Jurkat, Clone E6-1 (cell line): ENCODE data around the gene MAGEA10. TPM values are rescaled to one million over a fixed set of nuclear protein-coding genes. Genes with fewer than 3 reads are reported as not detected.
"Not testable (repeated sequence)": the region's sequence is repeated elsewhere in the genome, so short reads cannot be mapped to it uniquely, and the experiment has no call there.

Experiments
- DNase-seq: peaks from one replicate; pipeline ENCODE4 v3.0.0-alpha.2; 2011; ENCODE audit warnings: low read depth, low spot score
- H3K4me3 ChIP-seq: 2 replicates; pipeline ENCODE4 v1.5.1; 2011; ENCODE audit warnings: mild to moderate bottlenecking, low read length, control low read depth, moderate library complexity
- polyA plus RNA-seq: library from polyadenylated mRNA; unstranded; fragments of >200 nt; gene quantifications from one replicate; pipeline ENCODE4 v1.2.1, GENCODE V29; 2012; ENCODE audit warnings: missing spikeins; ENCODE audit not compliant: insufficient read length, insufficient read depth

Gene MAGEA10
- not detected for polyA plus RNA-seq

GRCh38 chrX:152138388-152138784, at the start of gene MAGEA10:
MAGEA10 (minus strand) TSS chrX:152138577; CDS start chrX:152135620, 2,957 bp downstream.
- no peak within 1 kb of the TSS for H3K4me3 ChIP-seq
- no peak for DNase-seq

- no peak overlapping the region for H3K4me3 ChIP-seq
- DNase-seq: no peak
Measured at GRCh38 chrX:152177497-152178269, 39.3 kb upstream of the MAGEA10 start.

DNA sequence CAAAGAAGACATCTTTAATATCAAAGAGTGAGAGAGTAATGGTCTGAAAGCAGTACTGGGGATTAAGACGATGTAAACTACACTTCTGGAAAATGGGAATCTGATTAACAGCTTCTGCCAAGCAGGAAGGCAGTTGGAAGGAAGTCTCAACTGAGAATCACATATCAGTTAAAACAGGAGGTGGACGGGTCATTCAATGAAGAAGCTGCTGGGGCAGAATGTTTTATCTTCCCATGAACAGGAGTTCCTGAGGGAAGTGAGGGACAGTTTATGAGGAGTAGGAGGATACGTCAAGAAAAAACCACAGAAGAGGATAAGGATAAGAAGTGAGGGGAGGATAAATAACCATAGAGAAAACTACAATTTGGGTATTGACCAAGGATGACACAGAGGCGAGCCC, 38.7 kb upstream of the MAGEA10 start:
- DNase-seq: no peak
- H3K4me3 ChIP-seq: no peak overlapping the region

DNA sequence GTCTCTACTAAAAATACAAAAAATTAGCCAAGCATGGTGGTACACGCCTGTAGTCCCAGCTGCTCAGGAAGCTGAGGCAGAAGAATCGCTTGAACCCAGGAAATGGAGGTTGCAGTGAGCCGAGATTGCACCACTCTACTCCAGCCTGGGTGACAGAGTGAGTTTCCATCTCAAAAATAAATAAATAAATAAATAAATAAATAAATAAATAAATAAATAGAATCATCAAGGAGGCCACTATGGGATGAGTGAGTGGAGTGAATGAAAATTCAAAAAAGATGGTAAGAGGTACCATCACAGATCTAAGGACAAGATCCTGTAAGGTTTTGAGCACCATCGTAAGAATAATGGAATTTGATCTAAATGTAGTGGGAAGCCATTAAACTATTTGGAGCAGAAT, 37.5 kb upstream of the MAGEA10 start:
- not testable (repeated sequence) for DNase-seq, H3K4me3 ChIP-seq

DNA sequence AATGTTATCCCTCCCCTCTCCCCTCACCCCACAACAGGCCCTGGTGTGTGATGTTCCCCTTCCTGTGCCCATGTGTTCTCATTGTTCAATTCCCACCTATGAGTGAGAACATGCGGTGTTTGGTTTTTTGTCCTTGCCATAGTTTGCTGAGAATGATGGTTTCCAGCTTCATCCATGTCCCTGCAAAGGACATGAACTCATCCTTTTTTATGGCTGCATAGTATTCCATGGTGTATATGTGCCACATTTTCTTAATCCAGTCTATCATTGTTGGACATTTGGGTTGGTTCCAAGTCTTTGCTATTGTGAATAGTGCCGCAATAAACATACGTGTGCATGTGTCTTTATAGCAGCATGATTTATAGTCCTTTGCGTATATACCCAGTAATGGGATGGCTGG, 35.5 kb upstream of the MAGEA10 start:
- not testable (repeated sequence) for DNase-seq, H3K4me3 ChIP-seq

GRCh38 chrX:152170621-152171020, 32.2 kb upstream of the MAGEA10 start:
- no peak overlapping the region for H3K4me3 ChIP-seq
- DNase-seq: no peak

DNA sequence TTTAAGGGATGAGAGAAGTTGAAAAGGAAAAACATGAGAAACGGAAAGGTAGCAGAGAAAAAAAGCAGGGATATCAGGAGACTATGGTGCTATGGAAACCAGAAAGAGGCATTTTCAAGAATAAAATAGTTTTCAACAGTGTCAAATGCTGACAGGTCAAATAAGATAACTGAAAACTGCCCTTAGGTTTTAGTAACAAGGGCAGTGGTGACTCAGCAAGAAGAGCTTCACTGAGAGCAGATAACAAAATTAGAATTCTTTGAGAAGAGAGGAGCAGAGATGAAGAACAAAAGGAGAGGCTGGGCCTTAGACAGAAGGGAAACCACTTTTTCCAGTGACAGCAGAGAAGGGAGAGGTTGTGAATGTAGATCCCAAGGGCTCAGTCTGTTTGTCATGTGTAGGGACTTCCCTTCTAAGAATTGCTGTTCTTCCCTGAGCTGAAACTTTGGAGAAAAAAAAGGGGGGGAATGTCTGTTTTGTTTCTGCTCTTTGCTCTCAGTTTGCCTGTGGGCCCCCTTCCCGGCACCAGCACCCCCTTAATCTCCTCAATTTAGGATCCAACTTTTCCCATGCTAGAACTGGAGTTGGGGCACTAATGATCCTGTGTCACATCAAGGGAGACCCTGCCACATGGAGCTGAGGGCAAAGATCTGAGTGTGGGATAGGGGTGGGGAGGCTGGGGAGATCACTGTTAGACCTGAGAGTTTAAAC, 26.8 kb upstream of the MAGEA10 start:
- H3K4me3 ChIP-seq: no peak overlapping the region
- no peak for DNase-seq

- H3K4me3 ChIP-seq: no peak overlapping the region
- DNase-seq: no peak
Measured at GRCh38 chrX:152157042-152157441, 18.7 kb upstream of the MAGEA10 start.

GRCh38 chrX:152155766-152156310, 17.5 kb upstream of the MAGEA10 start:
- no peak overlapping the region for H3K4me3 ChIP-seq
- DNase-seq: no peak

- no peak overlapping the region for H3K4me3 ChIP-seq
- DNase-seq: no peak
Measured at GRCh38 chrX:152154050-152154449, 15.7 kb upstream of the MAGEA10 start.

- no peak for DNase-seq
- H3K4me3 ChIP-seq: no peak overlapping the region
Measured at GRCh38 chrX:152151256-152151655, 12.9 kb upstream of the MAGEA10 start.

DNA sequence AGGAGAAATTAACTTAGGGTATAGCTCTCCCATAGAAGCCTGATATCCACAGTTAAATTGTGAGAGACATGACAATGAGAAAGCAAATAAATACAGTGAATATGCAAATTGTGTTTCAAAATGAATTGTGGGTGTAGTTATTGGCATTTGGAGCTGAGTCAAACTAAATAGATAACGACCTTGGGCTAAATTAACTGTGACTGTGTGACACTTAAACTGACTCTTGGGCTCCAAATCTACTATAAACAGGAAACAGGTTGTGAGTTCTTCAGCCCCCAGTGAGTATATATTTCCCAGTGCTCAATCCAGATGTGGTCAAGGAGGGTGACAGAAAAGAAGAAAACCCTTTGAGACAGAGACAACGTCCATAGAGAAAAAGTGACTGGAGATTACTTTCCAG, 11.3 kb upstream of the MAGEA10 start:
- DNase-seq: no peak
- no peak overlapping the region for H3K4me3 ChIP-seq

DNA sequence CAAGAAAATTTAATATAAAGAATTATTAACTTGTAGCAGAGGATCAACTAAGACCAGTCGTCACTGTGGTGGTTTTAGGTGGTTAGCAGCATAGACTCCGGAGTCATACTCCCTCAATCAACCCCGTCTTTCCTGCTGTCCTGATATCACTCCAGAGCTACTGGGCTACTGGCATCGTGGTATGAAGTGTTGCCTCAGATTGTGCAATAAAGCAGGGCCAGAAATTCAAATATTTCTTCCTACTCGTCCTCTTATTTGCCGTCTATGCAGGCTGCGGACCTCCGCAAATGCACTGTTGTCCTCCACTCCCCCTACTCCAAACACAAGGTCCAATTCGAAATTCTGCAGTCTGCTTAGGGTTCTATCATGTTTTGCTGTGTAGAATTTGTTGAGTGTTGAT, 1.2 kb upstream of the MAGEA10 start:
- H3K4me3 ChIP-seq: no peak overlapping the region

GRCh38 chrX:152137771-152138387, 498 bp downstream of the MAGEA10 start:
- no peak overlapping the region for H3K4me3 ChIP-seq
- no peak for DNase-seq

More for the DNA sequence above, 1.2 kb upstream of the MAGEA10 start:
- DNase-seq: no peak

DNA sequence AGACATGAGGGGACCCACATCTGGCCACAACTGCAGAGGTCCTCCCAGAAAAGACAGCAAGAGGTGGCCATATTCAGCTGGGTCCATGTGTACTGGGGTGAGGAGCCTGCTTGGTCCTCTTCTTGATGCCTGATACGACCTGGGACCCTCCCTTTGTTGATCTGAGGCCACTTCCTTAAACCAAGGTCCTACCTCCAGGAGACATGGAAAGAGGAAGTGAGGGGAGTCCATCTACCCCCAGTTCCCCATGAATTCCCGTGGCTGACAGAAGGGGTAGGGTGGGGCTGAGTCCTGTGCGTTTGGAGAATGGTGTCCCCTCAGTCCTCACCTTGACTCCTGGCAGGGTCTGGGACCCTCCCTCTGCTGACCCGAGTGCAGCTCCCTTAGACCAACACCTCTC, 2.1 kb downstream of the MAGEA10 start:
- no peak overlapping the region for H3K4me3 ChIP-seq
- no peak for DNase-seq

- no peak for DNase-seq
Measured at GRCh38 chrX:152131525-152131924, 6.9 kb downstream of the MAGEA10 start.

GRCh38 chrX:152129069-152129844, 9.1 kb downstream of the MAGEA10 start:
- not testable (repeated sequence) for DNase-seq, H3K4me3 ChIP-seq

More at GRCh38 chrX:152131525-152131924, 6.9 kb downstream of the MAGEA10 start:
- no peak overlapping the region for H3K4me3 ChIP-seq

DNA sequence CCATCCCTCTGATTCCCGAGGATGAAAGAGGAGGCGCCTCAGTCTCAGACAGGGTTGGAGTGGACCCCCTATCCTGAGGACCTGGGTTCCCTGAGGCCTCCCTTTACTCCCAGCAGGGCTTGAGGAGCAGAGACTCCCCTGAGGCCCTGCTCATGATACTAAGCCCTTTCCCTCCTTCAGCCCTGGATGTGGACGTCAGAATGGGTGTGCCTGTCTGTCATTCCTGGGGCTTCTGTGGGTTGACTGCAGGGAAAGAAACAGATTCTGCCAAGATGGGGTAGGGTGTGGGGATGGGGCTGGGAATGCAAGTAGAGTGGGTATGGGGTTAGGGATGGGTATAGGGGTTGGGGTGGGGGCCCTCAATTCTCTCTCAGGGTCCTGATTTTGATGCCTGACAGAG, 21.1 kb downstream of the MAGEA10 start:
- no peak overlapping the region for H3K4me3 ChIP-seq
- no peak for DNase-seq

DNA sequence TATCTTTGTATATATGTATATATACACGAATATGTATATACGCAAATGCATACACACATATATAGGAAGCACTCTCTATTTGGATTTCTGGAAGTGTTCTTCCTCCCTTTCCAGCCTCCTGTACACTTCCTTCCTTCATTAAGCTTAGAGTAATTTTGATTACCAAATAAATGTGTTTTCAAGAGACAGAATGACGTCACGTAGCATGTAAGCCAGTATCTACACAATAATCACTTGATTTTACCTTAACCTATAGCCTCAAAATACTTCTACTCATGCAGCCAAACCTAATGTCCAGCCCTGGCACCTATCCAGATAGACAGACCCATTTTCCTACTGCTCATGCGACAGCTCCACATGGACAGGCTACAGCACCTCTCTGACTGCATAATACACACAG, 29.9 kb downstream of the MAGEA10 start:
- no peak overlapping the region for H3K4me3 ChIP-seq
- DNase-seq: no peak
